CD4-positive, alpha-beta T cell treated with Interleukin-6 for 4 hours (primary cell): Measurements from ENCODE around the gene ZNF527.
A peak's percentile ranks its signal among the peaks of the same experiment; 100 is the strongest.
"Not testable (repeated sequence)": the region's sequence is repeated elsewhere in the genome, so short reads cannot be mapped to it uniquely, and the experiment has no call there.

Experiments
- DNase-seq: peaks from one replicate; pipeline ENCODE4 v3.0.0-alpha.2; 2020; ENCODE audit warnings: mixed read lengths

ZNF527 gene

DNA sequence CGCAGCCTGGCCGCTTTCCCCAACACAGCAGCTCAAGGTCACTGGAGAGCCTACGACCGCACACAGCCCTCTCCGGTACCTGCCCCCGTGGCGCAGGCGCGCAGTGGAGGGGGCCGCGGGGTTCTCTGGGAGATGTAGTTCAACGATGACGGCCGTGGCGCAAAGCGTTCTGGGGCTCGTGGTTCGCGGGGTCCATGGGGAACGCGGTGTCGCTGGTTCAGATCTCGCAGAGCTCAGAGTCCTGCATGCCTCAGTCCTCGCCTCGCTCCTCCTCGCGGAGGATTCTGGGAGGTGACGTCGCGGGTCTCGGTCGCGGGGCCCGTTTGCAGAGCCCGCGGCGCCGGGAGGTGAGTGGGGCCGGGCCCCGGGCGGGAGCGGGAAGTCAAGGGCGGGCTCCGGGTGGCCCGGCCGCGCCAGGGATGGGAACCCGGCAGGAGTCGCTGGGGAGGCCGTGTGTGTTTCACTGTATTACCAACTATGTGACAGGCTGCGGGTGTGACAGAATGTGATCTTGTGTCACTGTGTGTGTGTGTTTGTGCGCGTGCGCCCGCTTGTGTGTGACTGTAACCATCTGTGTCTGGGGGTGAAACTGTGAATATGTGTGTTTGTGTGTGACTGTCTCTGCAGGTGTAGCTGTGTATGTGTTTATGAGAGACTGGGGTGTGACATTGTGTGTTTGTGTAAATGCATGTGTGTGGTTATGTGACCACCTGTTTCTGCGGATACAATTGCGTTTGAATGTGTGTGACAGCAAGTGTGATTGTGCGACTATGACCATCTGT, at the start of gene ZNF527:
Gene ZNF527 (plus strand): TSS at position 220 of the 782 bp plus-strand sequence. CDS start 3,100 bp downstream, outside the sequence.
- DNase-seq = peak; percentile 96

- no peak for DNase-seq
Observed at GRCh38 chr19:37329686-37330085, 41.2 kb upstream of the ZNF527 start.

DNA sequence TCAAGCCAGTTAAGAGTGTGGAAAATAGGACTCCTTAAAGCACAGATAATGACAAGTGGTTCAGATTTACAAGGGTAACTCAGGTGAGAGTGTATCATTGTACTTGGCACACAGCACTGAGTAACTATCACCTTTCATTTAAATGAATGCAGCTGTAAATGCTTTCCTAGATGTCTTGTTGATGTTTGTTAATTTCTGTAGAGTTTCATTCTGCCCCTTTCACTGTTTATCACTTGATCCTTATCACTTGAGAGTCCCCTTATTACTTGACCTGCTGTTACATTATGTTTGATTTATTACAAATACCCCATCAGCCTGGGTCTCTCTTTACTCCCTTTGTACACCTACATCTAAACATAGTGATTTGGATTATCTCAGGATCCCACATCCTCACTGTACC, 38.1 kb upstream of the ZNF527 start:
- DNase-seq = no peak

DNA sequence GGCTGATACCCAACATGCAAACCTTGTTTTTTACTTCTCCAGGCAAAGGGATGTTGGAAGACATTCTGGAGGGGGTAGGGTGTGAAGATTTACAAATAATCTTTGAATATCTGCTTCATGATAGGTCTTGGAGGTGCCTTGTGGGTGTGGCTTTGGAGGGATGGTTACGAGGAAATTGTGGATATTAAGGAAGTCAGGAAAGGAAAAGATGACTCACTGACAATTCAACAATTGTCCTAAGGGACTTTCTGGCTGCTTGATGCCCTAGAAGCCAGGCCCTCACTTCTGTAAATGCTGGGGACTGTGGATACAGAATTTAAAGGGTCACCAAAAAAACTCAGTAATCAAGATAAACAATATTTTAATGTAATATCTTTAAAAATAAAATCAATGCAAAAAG, 37.4 kb upstream of the ZNF527 start:
- no peak for DNase-seq

- DNase-seq = peak; percentile 91
Observed at GRCh38 chr19:37334179-37335071, 36.5 kb upstream of the ZNF527 start.

GRCh38 chr19:37342753-37343152, 28.1 kb upstream of the ZNF527 start:
- DNase-seq = no peak

GRCh38 chr19:37346091-37346490, 24.8 kb upstream of the ZNF527 start:
- no peak for DNase-seq

DNA sequence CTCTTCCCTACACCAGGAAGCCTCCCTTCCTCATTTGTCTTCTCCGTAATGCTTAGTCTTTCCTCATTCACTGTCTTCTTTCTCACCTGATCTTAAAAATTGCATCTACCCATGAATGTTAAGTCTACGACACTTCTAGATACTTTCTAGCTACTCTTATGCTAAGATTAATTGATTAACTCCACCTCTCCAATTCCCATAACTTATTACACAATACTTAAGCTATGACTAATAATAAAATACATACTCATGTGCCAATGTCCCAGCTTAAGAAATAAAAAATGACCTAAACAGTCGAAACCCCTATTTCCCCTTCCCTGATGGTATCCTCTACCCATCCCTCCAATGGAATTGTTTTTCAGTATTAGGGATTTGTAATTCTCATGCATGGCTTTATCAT, 22.8 kb upstream of the ZNF527 start:
- DNase-seq = no peak

GRCh38 chr19:37353968-37354367, 16.9 kb upstream of the ZNF527 start:
- DNase-seq = no peak

GRCh38 chr19:37355901-37356300, 15.0 kb upstream of the ZNF527 start:
- DNase-seq = no peak

- DNase-seq = no peak
Observed at GRCh38 chr19:37361994-37362393, 8.9 kb upstream of the ZNF527 start.

GRCh38 chr19:37362733-37363132, 8.2 kb upstream of the ZNF527 start:
- no peak for DNase-seq

DNA sequence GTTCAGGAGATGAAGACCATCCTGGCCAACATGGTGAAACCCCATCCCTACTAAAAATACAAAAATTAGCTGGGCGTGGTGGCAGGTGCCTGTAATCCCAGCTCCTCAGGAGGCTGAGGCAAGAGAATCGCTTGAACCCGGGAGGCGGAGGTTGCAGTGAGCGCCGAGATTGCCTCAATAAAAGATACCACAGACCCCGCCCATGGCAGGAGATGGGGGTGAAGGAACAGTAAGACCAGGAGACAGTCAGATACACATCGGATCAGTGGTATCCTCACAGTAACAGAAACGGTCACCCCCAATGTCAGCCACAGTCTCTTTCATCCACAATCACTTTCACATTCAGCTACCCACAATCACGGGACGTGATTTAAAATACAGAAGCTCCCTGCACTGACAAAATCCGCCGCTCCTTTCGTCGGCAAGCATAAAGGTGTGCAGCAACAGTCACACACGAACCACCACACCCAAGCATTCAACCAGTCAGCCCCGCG, 466 bp upstream of the ZNF527 start:
- not testable (repeated sequence) for DNase-seq

DNA sequence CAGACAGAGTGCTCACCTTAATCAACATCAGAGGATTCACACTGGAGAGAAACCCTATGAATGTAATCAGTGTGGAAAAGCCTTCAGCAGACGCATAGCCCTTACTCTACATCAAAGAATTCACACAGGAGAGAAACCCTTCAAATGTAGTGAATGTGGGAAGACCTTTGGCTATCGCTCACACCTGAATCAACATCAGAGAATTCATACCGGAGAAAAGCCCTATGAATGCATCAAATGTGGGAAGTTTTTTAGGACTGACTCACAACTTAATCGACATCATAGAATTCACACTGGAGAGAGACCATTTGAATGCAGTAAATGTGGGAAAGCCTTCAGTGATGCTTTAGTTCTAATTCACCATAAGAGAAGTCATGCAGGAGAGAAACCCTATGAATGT, 18.3 kb downstream of the ZNF527 start:
- DNase-seq = no peak

DNA sequence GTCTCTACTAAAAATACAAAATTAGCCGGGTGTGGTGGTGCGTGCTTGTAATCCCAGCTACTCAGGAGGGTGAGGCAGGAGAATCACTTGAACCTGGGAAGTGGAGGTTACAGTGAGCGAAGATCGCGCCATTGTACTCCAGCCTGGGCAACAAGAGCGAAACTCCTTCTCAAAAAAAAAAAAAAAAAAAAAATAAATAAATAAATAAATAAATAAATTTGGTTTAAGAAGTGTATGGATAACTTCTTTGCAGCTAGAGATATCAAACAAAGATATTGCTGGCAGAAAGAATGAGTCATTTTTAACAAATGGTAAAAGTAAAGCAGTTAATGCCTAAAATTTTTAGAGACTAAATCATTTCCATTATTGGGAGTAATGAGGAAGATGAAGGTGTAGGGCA, 20.5 kb downstream of the ZNF527 start:
- not testable (repeated sequence) for DNase-seq

GRCh38 chr19:37401078-37401477, 30.2 kb downstream of the ZNF527 start:
- DNase-seq = no peak

DNA sequence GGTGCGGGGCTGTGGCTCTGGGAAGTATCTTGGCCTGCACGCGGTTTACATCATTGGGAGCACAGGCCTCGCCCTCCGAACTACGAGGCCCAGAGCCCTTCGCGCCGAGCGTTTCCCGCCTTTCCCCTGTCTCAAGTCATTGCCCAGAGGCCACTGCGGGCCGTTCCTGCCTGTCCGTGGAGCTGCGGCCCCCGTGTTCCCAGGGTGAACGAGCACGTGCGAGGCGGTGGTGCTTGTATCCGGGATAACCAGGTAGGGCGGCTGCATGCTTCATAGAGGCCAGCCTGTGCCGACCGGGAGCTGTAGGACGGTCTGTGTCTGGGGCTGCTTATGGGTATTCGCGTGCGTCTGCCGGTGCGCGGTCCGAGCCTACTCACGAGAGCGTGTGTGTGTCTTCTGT, 32.5 kb downstream of the ZNF527 start:
- DNase-seq = no peak

DNA sequence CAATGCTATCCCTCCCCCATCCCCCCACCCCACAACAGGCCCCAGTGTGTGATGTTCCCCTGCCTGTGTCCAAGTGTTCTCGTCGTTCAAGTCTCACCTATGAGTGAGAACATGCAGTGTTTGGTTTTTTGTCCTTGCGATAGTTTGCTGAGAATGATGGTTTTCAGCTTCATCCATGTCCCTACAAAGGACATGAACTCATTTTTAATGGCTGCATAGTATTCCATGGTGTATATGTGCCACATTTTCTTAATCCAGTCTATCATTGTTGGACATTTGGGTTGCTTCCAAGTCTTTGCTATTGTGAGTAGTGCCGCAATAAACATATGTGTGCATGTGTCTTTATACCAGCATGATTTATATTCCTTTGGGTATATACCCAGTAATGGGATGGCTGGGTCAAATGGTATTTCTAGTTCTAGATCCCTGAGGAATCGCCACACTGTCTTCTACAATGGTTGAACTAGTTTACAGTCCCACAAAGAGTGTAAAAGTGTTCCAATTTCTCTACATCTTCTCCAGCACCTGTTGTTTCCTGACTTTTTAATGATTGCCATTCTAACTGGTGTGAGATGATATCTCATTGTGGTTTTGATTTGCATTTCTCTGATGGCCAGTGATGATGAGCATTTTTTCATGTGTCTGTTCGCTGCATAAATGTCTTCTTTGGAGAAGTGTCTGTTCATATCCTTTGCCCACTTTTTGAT, 35.4 kb downstream of the ZNF527 start:
- not testable (repeated sequence) for DNase-seq

- DNase-seq = no peak
Observed at GRCh38 chr19:37412700-37413099, 41.8 kb downstream of the ZNF527 start.

- no peak for DNase-seq
Observed at GRCh38 chr19:37413313-37414084, 42.6 kb downstream of the ZNF527 start.
